Renal cortical epithelial cell (primary cell): ENCODE results near the gene SLC9A7. TPM values are rescaled to one million over a fixed set of nuclear protein-coding genes. Genes with fewer than 3 reads are reported as not detected.
"Not testable (repeated sequence)": the region's sequence is repeated elsewhere in the genome, so short reads cannot be mapped to it uniquely, and the experiment has no call there.

ENCODE experiments used
- DNase-seq: peaks from one replicate; pipeline ENCODE4 v3.0.0-alpha.2; 2011; ENCODE audit warnings: low read depth
- total RNA-seq: library from RNA; depleted of rRNA; stranded (reverse); fragments of >200 nt; gene quantifications from 2 replicates; pipeline ENCODE4 v1.2.3, GENCODE V29; 2014

Gene SLC9A7
- 18.1 and 43.9 TPM in 2 replicates for total RNA-seq

DNA sequence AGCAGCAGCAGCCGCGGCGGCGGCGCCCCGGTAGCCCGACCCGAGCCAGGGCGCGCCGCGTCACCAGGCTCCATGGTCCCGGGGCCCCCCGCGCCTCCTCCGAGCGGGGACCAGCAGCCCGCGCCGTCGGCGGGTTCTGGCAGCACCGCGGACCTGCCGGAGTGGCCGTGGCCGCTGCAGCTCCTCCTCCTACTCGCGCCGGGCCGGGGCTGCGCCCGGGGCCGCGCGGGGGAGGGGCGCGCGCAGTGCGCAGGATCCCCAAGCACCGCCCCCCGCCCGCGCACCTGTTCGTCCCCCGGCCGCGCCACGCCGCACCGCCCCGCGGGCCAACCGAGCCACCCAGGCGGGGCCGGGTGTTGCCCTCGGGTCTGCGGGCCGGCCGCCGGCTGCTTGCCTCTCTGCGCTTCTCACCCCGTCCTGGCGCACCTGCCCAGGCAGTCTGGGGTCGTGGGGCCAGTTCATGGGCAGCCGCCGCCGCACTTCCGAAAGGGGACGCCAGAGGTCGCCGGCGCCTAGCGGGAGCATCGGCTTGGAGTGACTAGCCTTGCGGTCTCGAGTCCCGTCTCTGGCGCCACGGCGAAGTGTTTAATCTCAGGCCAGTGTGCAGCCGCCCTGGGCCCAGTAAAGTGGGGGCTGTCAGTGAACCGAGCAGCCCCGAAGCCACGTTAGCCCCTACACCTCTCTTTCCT lies at the start of gene SLC9A7:
SLC9A7 (minus strand) TSS at position 163 of the 689 bp plus-strand sequence; CDS start at position 74, 89 bp downstream.
- DNase-seq = peak; percentile 29

DNA sequence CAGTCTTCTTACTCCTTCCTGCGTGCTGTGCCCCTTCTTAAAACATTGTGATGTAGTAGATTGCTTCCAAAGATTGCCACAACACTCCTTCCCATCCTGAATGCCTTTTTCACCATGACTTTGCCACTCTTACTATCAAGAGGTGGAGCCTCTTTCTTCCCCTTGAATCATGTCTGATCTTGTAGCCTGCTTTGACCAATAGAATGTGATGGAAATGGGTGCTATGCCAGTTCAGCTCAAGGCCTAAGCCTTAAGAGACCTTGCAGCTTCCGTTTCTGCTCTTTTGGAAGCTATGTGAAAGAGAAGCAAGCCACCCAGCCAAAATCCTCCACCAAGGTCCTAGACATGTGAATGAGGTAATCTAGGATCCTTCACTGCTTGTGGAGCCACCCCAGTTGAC lies 46.4 kb upstream of the SLC9A7 start:
- DNase-seq = no peak

DNA sequence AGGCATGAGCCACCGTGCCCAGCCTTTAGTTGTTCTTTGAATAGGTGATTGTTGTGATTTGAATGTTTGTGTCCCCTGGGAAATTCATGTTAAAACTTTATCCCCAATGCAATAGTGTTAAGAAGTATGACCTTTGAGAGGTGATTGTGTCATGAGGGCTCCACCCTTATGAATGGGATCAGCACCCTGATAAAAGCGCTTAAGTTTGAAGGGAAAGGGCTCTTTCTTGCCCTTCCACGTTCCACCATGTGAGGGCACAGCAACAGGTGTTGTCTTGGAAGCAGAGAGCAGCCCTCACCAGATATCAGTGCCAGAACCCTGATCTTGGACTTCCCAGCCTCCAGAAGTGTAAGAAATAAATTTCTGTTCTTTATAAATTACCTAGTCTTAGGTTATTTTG lies 44.2 kb upstream of the SLC9A7 start:
- DNase-seq = no peak

GRCh38 chrX:46796574-46797191 lies 37.8 kb upstream of the SLC9A7 start:
- peak; percentile 45 for DNase-seq

- DNase-seq = no peak
Measured at GRCh38 chrX:46793386-46794143, 34.6 kb upstream of the SLC9A7 start.

GRCh38 chrX:46792810-46793188 lies 33.9 kb upstream of the SLC9A7 start:
- no peak for DNase-seq

- peak; percentile 93 for DNase-seq
Measured at GRCh38 chrX:46791927-46792809, 33.2 kb upstream of the SLC9A7 start.

- no peak for DNase-seq
Measured at GRCh38 chrX:46788902-46789301, 30.0 kb upstream of the SLC9A7 start.

- DNase-seq = not testable (repeated sequence)
Measured at GRCh38 chrX:46784437-46784836, 25.5 kb upstream of the SLC9A7 start.

DNA sequence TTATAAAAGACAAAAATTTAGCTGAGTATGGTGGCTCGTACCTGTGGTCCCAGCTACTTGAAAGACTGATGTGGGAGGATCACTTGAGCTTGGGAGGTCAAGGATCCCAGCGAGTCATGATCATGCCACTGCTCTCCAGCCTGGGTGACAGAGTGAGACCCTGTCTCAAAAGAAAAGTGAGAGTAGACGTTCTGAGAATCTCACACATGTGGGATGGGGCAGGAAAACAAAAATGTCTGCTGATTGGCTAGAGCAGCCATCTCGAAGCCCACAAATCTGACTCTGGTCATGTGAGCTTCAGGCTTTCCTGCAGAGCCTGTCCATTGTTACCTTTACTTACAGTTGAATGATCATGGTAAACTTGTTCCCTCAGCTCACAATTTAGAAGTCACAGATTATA lies 23.1 kb upstream of the SLC9A7 start:
- DNase-seq = no peak

GRCh38 chrX:46777971-46778810 lies 19.3 kb upstream of the SLC9A7 start:
- DNase-seq = no peak

GRCh38 chrX:46770817-46771163 lies 11.9 kb upstream of the SLC9A7 start:
- DNase-seq = peak; percentile 88

- DNase-seq = peak; percentile 27
Measured at GRCh38 chrX:46770000-46770816, 11.3 kb upstream of the SLC9A7 start.

GRCh38 chrX:46762963-46763362 lies 4.0 kb upstream of the SLC9A7 start:
- no peak for DNase-seq

DNA sequence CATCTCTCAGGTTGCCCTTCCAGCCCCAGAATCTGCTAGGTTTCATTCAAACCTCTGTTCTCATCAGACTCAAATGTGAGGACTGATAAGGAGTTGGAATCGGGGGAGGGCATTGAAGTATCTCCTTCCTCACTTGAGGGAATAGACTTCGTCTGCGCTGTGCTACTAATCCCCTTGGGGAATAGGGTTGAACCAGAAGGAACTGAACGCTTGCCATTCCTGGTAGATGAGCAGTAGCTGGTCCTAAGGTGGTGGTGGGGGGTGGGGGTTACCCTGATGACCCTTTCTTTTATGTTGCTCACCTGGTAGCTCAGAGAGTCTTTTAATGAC lies 692 bp upstream of the SLC9A7 start:
- DNase-seq = no peak

GRCh38 chrX:46758163-46758955 lies 559 bp downstream of the SLC9A7 start:
- no peak for DNase-seq

DNA sequence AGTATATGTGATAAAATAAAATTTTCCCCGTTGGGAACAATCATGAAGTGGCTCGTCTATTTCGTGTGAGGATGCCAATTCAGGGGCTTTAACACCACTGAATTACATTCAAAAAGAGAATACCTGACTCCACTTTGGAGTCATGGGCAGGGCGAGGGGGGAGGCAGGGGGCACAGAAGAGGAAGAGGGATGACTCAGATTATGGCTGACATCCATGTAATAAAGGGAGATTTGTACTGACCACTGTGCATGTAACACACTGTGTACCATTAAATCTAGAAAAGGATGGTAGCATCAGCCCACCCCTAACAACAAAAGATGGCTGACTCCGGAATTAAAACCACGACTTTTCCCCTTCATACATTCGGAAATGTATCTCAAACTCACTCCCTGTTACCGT lies 1.3 kb downstream of the SLC9A7 start:
- DNase-seq = no peak

- no peak for DNase-seq
Measured at GRCh38 chrX:46757052-46757451, 1.9 kb downstream of the SLC9A7 start.

DNA sequence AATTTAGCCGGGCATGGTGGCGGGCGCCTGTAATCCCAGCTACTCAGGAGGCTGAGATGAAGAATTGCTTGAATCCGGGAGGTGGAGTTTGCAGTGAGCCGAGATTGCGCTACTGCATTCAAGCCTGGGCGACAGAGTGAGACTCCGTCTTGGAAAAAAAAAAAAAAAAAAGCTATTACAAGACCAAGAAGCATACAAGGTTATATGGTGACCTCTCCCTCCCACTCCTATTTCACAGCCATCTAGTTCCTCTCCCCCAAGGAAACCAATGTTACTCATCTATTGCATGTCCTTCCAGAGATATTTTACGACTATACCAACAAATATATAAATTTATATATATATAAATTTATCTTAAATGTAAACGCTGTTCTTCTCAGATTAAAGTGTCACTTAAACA lies 3.2 kb downstream of the SLC9A7 start:
- no peak for DNase-seq
